AG04450 (cell line): ENCODE data around the gene SAE1. TPM values are rescaled to one million over a fixed set of nuclear protein-coding genes. Genes with fewer than 3 reads are reported as not detected.
A peak's percentile ranks its signal among the peaks of the same experiment; 100 is the strongest.

ENCODE experiments used
- CTCF ChIA-PET: fragments of 300-600, 350-600 bp; formaldehyde crosslinking; extraction: SDS; loops from one replicate; lab custom pipeline; 2022; ENCODE audit warnings: antibody characterized with exemption, inconsistent platforms; lab: Charles Lee
- POLR2A ChIA-PET: fragments of 350-600 bp; formaldehyde crosslinking; extraction: SDS; loops from one replicate; lab custom pipeline; 2021; ENCODE audit warnings: antibody characterized with exemption, inconsistent platforms; lab: Yijun Ruan, JAX
- DNase-seq: peaks from one replicate; pipeline ENCODE4 v3.0.0-alpha.2; 2011; ENCODE audit warnings: low read depth, low spot score
- H3K27ac ChIP-seq: one replicate; pipeline ENCODE4 v1.5.1; 2012; ENCODE audit warnings: low read depth, low read length, control low read depth
- H3K27me3 ChIP-seq: one replicate; pipeline ENCODE4 v1.6.0; 2012; ENCODE audit warnings: low read length; ENCODE audit not compliant: control insufficient read depth, insufficient read depth
- H3K4me3 ChIP-seq: 2 replicates; pipeline ENCODE4 v1.5.1; 2011; ENCODE audit warnings: mild to moderate bottlenecking, low read depth, low read length, control low read depth
- H3K9me3 ChIP-seq: 2 replicates; pipeline ENCODE4 v1.5.1; 2012; ENCODE audit warnings: low read length; ENCODE audit not compliant: control insufficient read depth, insufficient read depth
- polyA plus RNA-seq: library from polyadenylated mRNA; depleted of rRNA; stranded (reverse); fragments of >200 nt; gene quantifications from 2 replicates; pipeline ENCODE4 v1.2.3, GENCODE V29; 2011
- TF ChIP-seq, protein P1 (sequence below): IDR thresholded peaks from 2 replicates; pipeline ENCODE4 v1.5.1; 2011; ENCODE audit warnings: low read depth, low read length, control low read depth, inconsistent platforms

The SAE1 gene
- polyA plus RNA-seq, 1 experiment: 165 TPM

- Histone ChIP-seq H3K27ac (no peak overlapping the region), H3K27me3 (no peaks in the 10 kb centered on the region), H3K4me3 (no peak overlapping the region), H3K9me3 (no peaks in the 10 kb centered on the region)
- TF ChIP-seq, protein P1, sequence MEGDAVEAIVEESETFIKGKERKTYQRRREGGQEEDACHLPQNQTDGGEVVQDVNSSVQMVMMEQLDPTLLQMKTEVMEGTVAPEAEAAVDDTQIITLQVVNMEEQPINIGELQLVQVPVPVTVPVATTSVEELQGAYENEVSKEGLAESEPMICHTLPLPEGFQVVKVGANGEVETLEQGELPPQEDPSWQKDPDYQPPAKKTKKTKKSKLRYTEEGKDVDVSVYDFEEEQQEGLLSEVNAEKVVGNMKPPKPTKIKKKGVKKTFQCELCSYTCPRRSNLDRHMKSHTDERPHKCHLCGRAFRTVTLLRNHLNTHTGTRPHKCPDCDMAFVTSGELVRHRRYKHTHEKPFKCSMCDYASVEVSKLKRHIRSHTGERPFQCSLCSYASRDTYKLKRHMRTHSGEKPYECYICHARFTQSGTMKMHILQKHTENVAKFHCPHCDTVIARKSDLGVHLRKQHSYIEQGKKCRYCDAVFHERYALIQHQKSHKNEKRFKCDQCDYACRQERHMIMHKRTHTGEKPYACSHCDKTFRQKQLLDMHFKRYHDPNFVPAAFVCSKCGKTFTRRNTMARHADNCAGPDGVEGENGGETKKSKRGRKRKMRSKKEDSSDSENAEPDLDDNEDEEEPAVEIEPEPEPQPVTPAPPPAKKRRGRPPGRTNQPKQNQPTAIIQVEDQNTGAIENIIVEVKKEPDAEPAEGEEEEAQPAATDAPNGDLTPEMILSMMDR: no peak
- DNase-seq: no peak
- ChIA-PET POLR2A (no interaction called here), CTCF (interaction anchor here (4.9 kb wide), 1 partner anchor 10 kb away, joined by 40 read pairs; no protein-coding TSS in a partner anchor)
Observed at GRCh38 chr19:47200530-47200929, 69.9 kb downstream of the SAE1 start.

DNA sequence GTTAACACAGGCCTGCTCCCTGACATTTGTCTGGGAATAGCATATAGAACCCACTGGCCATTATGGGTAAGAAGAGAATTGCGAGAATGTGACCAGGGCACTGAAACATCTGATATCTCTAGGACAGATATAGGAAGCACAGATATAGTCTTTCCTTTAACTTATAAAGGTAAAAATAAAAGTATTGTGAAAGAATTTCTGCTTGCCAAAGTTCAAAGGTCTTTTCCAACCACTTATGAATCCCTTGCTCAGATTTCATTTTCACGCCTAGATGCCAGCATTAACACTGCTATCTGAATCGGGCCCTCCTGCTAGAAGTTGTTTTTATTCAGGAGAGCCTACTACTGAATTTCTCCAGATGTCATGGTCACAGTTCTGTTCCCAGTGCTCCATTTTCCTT is 72.6 kb downstream of the SAE1 start:
- Histone ChIP-seq H3K27ac (no peak overlapping the region), H3K9me3 (no peaks in the 10 kb centered on the region), H3K27me3 (no peaks in the 10 kb centered on the region), H3K4me3 (no peak overlapping the region)
- CTCF ChIA-PET: interaction anchor here (2.0 to 4.9 kb wide), 2 partner anchors 7 to 41 kb away, joined by 11 to 40 read pairs; no protein-coding TSS in a partner anchor
- TF ChIP-seq, protein P1: no peak
- POLR2A ChIA-PET: no interaction called here
- DNase-seq: no peak

DNA sequence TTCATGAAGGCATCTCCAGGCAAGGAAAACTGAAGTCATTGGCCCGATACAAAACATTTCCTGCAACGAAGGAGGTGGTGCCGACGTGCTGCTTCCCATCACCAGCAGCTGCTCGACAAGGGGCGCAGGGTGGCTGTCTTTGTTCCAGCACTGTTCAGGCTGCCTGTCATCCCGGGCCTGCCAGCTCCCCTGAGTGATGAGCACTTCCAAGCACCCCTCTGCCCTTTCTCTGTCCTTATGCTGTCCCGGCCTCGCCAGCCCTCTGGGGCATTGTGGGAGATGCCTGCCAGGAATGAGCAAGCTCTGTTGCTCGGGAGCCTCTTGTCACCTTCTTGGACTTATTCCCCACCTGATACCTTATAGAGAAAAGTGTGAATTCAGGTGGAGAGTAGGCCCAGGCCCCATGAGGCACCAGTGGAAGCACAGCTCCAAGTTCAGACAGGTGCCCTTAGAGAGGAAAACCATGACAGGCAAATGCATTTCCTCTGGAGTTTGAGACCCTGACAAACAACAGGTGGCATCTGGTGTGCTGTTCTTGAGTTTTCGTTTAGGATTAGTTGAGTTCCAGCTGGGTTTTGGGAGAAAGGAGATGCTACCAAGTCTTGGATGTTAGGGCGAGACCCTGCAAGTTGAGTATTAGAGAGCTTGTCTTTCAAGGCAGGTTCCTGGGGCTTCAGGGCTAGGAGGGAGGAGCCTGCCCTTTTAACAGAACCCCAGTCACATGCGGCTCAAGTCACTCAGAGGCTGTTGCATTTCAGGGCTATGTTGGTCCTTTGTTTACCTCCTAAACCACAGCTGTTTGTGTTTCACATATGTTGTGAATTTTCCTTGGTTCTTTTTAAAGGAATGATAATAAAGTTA is 78.9 kb downstream of the SAE1 start:
- DNase-seq: peak; percentile 57
- peak overlapping the region; percentile 95 for H3K27ac ChIP-seq

GRCh38 chr19:47210180-47210490 is 79.5 kb downstream of the SAE1 start:
- POLR2A ChIA-PET: interaction anchor here (0.9 to 4.4 kb wide), 6 partner anchors 16 to 53 kb away, joined by 3 to 78 read pairs (median 4); partner anchors contain the start of gene CCDC9
- no peak overlapping the region for H3K4me3 ChIP-seq
- no peak for DNase-seq
- peak overlapping the region; percentile 95 for H3K27ac ChIP-seq
- CTCF ChIA-PET: interaction anchor here (0.6 to 10.5 kb wide), 26 partner anchors 10 to 227 kb away, joined by 3 to 295 read pairs (median 6); no protein-coding TSS in a partner anchor
- no peaks in the 10 kb centered on the region for H3K27me3 ChIP-seq
- TF ChIP-seq, protein P1: no peak
- no peaks in the 10 kb centered on the region for H3K9me3 ChIP-seq

More for the DNA sequence above, 78.9 kb downstream of the SAE1 start:
- Histone ChIP-seq H3K9me3 (no peaks in the 10 kb centered on the region), H3K4me3 (no peak overlapping the region), H3K27me3 (no peaks in the 10 kb centered on the region)
- ChIA-PET CTCF (interaction anchor here (0.6 to 10.5 kb wide), 20 partner anchors 9 to 226 kb away, joined by 3 to 295 read pairs (median 8); no protein-coding TSS in a partner anchor), POLR2A (interaction anchor here (0.6 to 4.4 kb wide), 6 partner anchors 13 to 52 kb away, joined by 3 to 78 read pairs (median 6); no protein-coding TSS in a partner anchor)
- TF ChIP-seq, protein P1: no peak
